Body of pancreas (tissue), 4 donors: ENCODE measurements around the gene BCL2L11.

Experiments
- CTCF ChIP-seq, 7 experiments: fragments of 450-650 bp in 4 of 7; fragments of 200-600 bp in 3 of 7; sonication (generic) in 3 of 7; IDR thresholded peaks; one replicate each; pipeline ENCODE4 v1.5.1; 2016 to 2019; ENCODE audit warnings: antibody characterized with exemption in 7 of 7
- POLR2A ChIP-seq, 3 donors: fragments of 450-650 bp; IDR thresholded peaks; one replicate each; pipeline ENCODE4 v1.6.1; 2016; ENCODE audit warnings: antibody characterized with exemption in 3 of 3, mild to moderate bottlenecking in 2 of 3

- TF ChIP-seq POLR2A (IDR thresholded peaks at IDR 0.05) (peak in 2 of 3 donors; percentile 24 to 26), CTCF (IDR thresholded peaks at IDR 0.05) (peak in 1 of 7 experiments; percentile 10)
These were observed 64.8 kb downstream of the BCL2L11 start for GRCh38 chr2:111185361-111186022.
